Keratinocyte (primary cell): Measurements from ENCODE around the gene MED12.

Experiments used
- CTCF ChIP-seq, 3 experiments: IDR thresholded peaks in 1 of 3; conservative IDR thresholded peaks in 1 of 3; optimal IDR thresholded peaks in 1 of 3; 2 replicates in 2 of 3; 3 replicates in 1 of 3; pipeline versions ENCODE3 to v1.5.1; 2011; ENCODE audit warnings: low read length in 3 of 3, mild to moderate bottlenecking in 3 of 3, moderate library complexity in 2 of 3, control low read depth in 1 of 3, inconsistent platforms in 1 of 3; ENCODE audit not compliant: insufficient read depth in 2 of 3; ENCODE audit errors: extremely low read depth in 1 of 3
- EZH2 ChIP-seq: IDR thresholded peaks from one replicate; pipeline ENCODE4 v1.6.1; 2012; ENCODE audit warnings: inconsistent platforms, mild to moderate bottlenecking, low read length, moderate library complexity

DNA sequence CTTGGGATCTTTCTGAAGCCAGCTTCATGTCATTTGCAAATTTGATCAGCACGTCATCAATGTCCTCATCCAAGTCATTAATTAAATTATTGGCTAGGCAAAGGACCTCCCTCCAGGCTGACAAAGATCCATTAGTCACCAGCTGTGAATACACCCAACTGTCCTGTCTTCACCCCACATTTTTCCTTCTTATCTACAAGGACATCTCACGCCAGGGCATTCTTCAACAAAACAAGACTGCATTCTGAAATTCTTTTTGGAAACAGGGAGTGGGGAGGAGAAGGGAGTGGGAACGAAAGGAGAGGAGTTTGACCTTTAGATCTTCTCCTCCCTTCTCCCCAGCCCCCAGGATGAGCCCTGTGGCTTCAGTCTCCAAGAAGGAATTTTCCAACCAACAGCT is 58.9 kb downstream of the MED12 start:
- TF ChIP-seq CTCF (optimal IDR thresholded peaks at IDR 0.05 in 1 of 3, IDR thresholded peaks at IDR 0.05 in 1 of 3, conservative IDR thresholded peaks at IDR 0.05 in 1 of 3; ENCODE audit: extremely low read depth in 1 of 3, insufficient read depth in 2 of 3, low read length in 3 of 3), result no peak
- TF ChIP-seq EZH2, result no peak
